GM19395 (cell line): Measurements from ENCODE around the gene MRGPRE.

Source experiments
- ATAC-seq: cut with Tn5 transposase; IDR thresholded peaks from one replicate; pipeline ENCODE4 v1.9.1; 2021; ENCODE audit warnings: mild to moderate bottlenecking, moderate library complexity; ENCODE audit not compliant: unreplicated experiment

MRGPRE gene

GRCh38 chr11:3214420-3214699 lies 17.9 kb downstream of the MRGPRE start:
- ATAC-seq = no peak

- no peak for ATAC-seq
These were observed 18.4 kb downstream of the MRGPRE start for GRCh38 chr11:3213659-3214419.

- no peak for ATAC-seq
These were observed 23.9 kb downstream of the MRGPRE start for GRCh38 chr11:3208272-3208671.

GRCh38 chr11:3207526-3208189 lies 24.6 kb downstream of the MRGPRE start:
- ATAC-seq = no peak

GRCh38 chr11:3206922-3207204 lies 25.4 kb downstream of the MRGPRE start:
- no peak for ATAC-seq

- ATAC-seq = no peak
These were observed 25.9 kb downstream of the MRGPRE start for GRCh38 chr11:3206156-3206921.

GRCh38 chr11:3205261-3206155 lies 26.7 kb downstream of the MRGPRE start:
- ATAC-seq = no peak

- ATAC-seq = no peak
These were observed 27.8 kb downstream of the MRGPRE start for GRCh38 chr11:3204141-3205015.

GRCh38 chr11:3203221-3204043 lies 28.8 kb downstream of the MRGPRE start:
- ATAC-seq = no peak

- ATAC-seq = no peak
These were observed 29.5 kb downstream of the MRGPRE start for GRCh38 chr11:3202759-3203158.

GRCh38 chr11:3202305-3202704 lies 29.9 kb downstream of the MRGPRE start:
- ATAC-seq = no peak

- ATAC-seq = no peak
These were observed 30.5 kb downstream of the MRGPRE start for GRCh38 chr11:3201677-3202181.

- ATAC-seq = no peak
These were observed 31.1 kb downstream of the MRGPRE start for GRCh38 chr11:3201112-3201581.

- ATAC-seq = no peak
These were observed 31.7 kb downstream of the MRGPRE start for GRCh38 chr11:3200388-3201111.

GRCh38 chr11:3199537-3200295 lies 32.5 kb downstream of the MRGPRE start:
- no peak for ATAC-seq

- ATAC-seq = no peak
These were observed 33.4 kb downstream of the MRGPRE start for GRCh38 chr11:3198815-3199214.

GRCh38 chr11:3197878-3198528 lies 34.2 kb downstream of the MRGPRE start:
- ATAC-seq = no peak
